ENCODE data around the gene MOB3A. TPM values are rescaled to one million over a fixed set of nuclear protein-coding genes. Genes with fewer than 3 reads are reported as not detected.
A peak's percentile ranks its signal among the peaks of the same experiment; 100 is the strongest.

MOB3A gene
- total RNA-seq, 1 donor = 34.0 TPM

GRCh38 chr19:2038284-2039088, 57.6 kb downstream of the MOB3A start:
- TF ChIP-seq CTCF (IDR thresholded peaks at IDR 0.05; ENCODE audit: extremely low read depth, low read depth, low read length) = no peak
- peaks cover 6% of the 10 kb centered on the region for H3K4me1 ChIP-seq (ENCODE audit: insufficient read depth, low read length)
- H3K4me3 ChIP-seq (ENCODE audit: insufficient read depth, low read length) = no peak overlapping the region
- peak; percentile 83 for DNase-seq (ENCODE audit: insufficient read length, low spot score, missing footprints)
- H2AFZ ChIP-seq (ENCODE audit: low read length) = no peak overlapping the region
- peaks cover 30% of the 10 kb centered on the region for H3K36me3 ChIP-seq (ENCODE audit: insufficient read depth, low read length)
- H4K20me1 ChIP-seq (ENCODE audit: insufficient read depth, low read length) = peaks cover 22% of the 10 kb centered on the region
- H3K4me2 ChIP-seq (ENCODE audit: insufficient read depth, low read length) = no peak overlapping the region
- peaks cover 4% of the 10 kb centered on the region for H3K9me3 ChIP-seq (ENCODE audit: low read depth, low read length)
- H3K79me2 ChIP-seq (ENCODE audit: insufficient read depth, low read length) = no peaks in the 10 kb centered on the region
- H3K27me3 ChIP-seq (ENCODE audit: insufficient read depth, low read length) = no peaks in the 10 kb centered on the region
- no peak overlapping the region for H3K27ac ChIP-seq (ENCODE audit: low read depth, low read length)

GRCh38 chr19:2037651-2038255, 58.4 kb downstream of the MOB3A start:
- Histone ChIP-seq H3K79me2 (ENCODE audit: insufficient read depth, low read length) (no peaks in the 10 kb centered on the region), H4K20me1 (ENCODE audit: insufficient read depth, low read length) (peaks cover 18% of the 10 kb centered on the region), H3K36me3 (ENCODE audit: insufficient read depth, low read length) (peaks cover 27% of the 10 kb centered on the region), H3K4me1 (ENCODE audit: insufficient read depth, low read length) (peaks cover 7% of the 10 kb centered on the region), H3K27ac (ENCODE audit: low read depth, low read length) (no peak overlapping the region), H3K9me3 (ENCODE audit: low read depth, low read length) (peaks cover 4% of the 10 kb centered on the region), H3K27me3 (ENCODE audit: insufficient read depth, low read length) (no peaks in the 10 kb centered on the region), H3K4me3 (ENCODE audit: insufficient read depth, low read length) (no peak overlapping the region), H2AFZ (ENCODE audit: low read length) (no peak overlapping the region), H3K4me2 (ENCODE audit: insufficient read depth, low read length) (no peak overlapping the region)
- TF ChIP-seq CTCF (IDR thresholded peaks at IDR 0.05; ENCODE audit: extremely low read depth, low read depth, low read length) = no peak
- peak; percentile 66 for DNase-seq (ENCODE audit: insufficient read length, low spot score, missing footprints)

GRCh38 chr19:2036424-2036823, 59.7 kb downstream of the MOB3A start:
- Histone ChIP-seq H3K79me2 (ENCODE audit: insufficient read depth, low read length) (no peaks in the 10 kb centered on the region), H4K20me1 (ENCODE audit: insufficient read depth, low read length) (peaks cover 9% of the 10 kb centered on the region), H3K9me3 (ENCODE audit: low read depth, low read length) (peaks cover 4% of the 10 kb centered on the region), H3K27ac (ENCODE audit: low read depth, low read length) (no peak overlapping the region), H3K4me1 (ENCODE audit: insufficient read depth, low read length) (peaks cover 12% of the 10 kb centered on the region), H3K4me2 (ENCODE audit: insufficient read depth, low read length) (no peak overlapping the region), H3K4me3 (ENCODE audit: insufficient read depth, low read length) (no peak overlapping the region), H3K27me3 (ENCODE audit: insufficient read depth, low read length) (no peaks in the 10 kb centered on the region), H2AFZ (ENCODE audit: low read length) (no peak overlapping the region), H3K36me3 (ENCODE audit: insufficient read depth, low read length) (peaks cover 21% of the 10 kb centered on the region)
- no peak for DNase-seq (ENCODE audit: insufficient read length, low spot score, missing footprints)
- TF ChIP-seq CTCF (IDR thresholded peaks at IDR 0.05; ENCODE audit: extremely low read depth, low read depth, low read length) = no peak

GRCh38 chr19:2035590-2035991, 60.5 kb downstream of the MOB3A start:
- no peaks in the 10 kb centered on the region for H3K79me2 ChIP-seq (ENCODE audit: insufficient read depth, low read length)
- DNase-seq (ENCODE audit: insufficient read length, low spot score, missing footprints) = peak; percentile 27
- no peaks in the 10 kb centered on the region for H3K27me3 ChIP-seq (ENCODE audit: insufficient read depth, low read length)
- peaks cover 21% of the 10 kb centered on the region for H3K36me3 ChIP-seq (ENCODE audit: insufficient read depth, low read length)
- H3K4me3 ChIP-seq (ENCODE audit: insufficient read depth, low read length) = no peak overlapping the region
- no peak for TF ChIP-seq CTCF (IDR thresholded peaks at IDR 0.05; ENCODE audit: extremely low read depth, low read depth, low read length)
- no peak overlapping the region for H2AFZ ChIP-seq (ENCODE audit: low read length)
- H3K4me1 ChIP-seq (ENCODE audit: insufficient read depth, low read length) = peaks cover 12% of the 10 kb centered on the region
- peaks cover 4% of the 10 kb centered on the region for H3K9me3 ChIP-seq (ENCODE audit: low read depth, low read length)
- H3K4me2 ChIP-seq (ENCODE audit: insufficient read depth, low read length) = no peak overlapping the region
- H3K27ac ChIP-seq (ENCODE audit: low read depth, low read length) = no peak overlapping the region
- peaks cover 2% of the 10 kb centered on the region for H4K20me1 ChIP-seq (ENCODE audit: insufficient read depth, low read length)
